Amniotic stem cell (primary cell): ENCODE measurements around the gene ITM2C.

Experiments used
- DNase-seq: peaks from one replicate; lab custom pipeline; 2025; lab: John Stamatoyannopoulos, UW

Gene ITM2C

GRCh38 chr2:230864605-230865306, at the start of gene ITM2C:
TSS of gene ITM2C (plus strand) at chr2:230864942. CDS start at chr2:230865026, 84 bp downstream.
- DNase-seq, result peak; percentile 32

DNA sequence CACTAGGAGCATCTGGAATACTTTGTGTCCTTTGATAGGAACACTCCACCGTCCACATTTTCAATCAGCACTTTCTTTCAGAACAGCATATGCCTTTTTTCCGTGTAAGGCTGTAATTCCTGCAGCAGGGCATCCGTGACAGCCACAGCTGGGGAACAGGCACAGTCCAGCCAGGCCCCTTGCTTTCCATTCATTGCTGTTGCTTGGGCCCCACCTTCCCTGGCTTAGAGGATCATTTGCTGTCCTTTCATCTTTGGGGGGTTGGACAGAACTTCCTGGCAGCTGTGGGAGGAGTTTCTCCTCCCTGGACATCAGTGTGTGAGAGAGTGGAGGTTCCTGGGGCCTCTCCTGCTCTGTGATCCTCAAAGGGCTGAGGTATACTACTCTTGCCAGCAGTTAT, 49.7 kb upstream of the ITM2C start:
- no peak for DNase-seq

GRCh38 chr2:230816735-230817134, 48.0 kb upstream of the ITM2C start:
- DNase-seq, result no peak

GRCh38 chr2:230819433-230819832, 45.3 kb upstream of the ITM2C start:
- DNase-seq, result no peak

DNA sequence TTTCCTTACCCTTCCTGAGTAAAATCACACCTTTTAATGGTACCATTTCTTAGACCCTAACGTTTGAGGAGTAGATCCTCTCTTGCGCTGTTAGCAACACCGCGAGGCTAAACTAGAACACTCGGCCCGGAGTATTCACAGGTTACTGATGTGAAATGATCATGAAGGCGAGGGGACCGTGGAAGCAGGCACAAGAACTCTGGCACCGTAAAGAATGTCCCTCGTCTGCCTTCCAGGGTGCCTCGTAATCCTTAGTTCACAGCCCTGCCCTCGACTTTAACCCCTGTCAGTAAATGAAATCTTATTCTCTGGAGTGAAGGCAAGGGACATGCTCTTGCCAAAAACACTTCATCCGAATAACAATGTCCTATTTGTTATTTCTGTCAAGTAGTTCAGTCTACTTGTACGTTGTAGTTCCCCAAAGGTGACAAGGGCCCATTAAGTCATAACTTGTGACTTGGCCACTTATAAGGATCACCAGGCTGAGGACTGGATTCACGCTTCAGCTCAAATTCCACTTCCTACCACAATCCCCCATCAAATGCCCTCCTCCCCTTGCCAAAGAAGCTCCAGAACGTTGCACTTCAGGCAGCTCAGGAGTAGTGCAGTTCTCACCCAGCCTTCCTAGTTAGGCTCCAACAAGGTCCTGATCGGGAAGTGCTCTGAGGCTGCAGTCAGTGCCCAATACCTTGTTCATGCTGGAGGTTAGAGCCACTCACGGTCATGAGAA, 43.3 kb upstream of the ITM2C start:
- no peak for DNase-seq

- DNase-seq, result no peak
These were observed 42.7 kb upstream of the ITM2C start for GRCh38 chr2:230821991-230822520.

DNA sequence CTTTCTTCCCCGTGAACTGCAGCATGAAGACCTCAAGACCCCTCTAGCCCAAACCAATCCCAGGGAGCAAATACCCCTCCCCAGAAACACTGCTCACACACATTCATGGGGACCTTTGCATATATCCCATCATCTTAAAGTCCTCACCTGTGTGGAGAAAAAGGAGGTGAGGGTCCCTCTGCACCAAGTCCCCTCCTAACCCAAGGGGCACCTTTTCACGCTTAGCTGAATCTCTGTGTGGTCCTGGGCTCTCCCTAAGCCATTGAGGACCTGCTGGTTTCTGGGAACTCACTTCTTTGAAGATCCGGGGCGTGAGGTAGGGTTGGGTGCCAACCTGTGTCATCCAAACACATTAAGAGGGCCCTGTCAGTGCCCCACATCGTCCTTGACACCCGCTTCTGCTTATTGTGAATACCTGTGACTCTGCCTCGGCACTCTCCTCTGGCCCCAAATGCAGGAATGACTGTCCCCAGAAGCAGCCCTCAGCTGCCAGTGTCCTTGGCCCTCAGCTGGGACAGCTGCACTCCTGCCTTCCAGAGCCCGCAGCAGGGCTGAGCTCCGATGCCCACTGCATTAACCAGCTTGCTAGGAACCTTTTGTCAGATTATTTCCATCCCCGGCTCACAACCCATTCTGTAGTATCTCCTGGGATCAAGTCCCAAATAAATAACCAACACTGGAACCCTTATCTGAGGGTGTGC, 41.3 kb upstream of the ITM2C start:
- no peak for DNase-seq

DNA sequence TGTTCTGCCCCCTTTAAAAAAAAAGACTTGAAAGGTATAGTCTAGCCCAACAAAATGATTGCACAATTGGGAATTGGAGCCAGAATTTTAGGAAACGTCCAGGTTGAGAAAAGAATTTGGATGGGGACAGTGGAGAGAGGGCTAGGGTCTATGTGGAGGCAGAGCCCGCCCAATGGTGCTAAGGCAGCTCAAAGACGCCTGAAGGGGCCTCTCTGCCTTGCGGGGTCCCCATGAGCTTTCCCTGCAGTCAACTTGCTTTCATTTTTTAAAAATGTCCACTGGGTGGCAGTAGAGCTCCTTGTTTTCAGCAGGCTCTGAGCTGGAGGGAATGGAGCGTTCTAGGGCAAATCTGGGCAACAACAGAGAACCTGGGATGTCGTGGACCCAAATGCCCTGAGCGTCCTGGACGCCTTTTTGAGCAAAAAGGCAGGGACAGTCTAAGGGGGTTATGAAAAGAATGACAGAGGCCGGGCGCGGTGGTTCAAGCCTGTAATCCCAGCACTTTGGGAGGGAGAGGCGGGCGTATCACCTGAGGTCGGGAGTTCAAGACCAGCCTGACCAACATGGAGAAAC, 40.2 kb upstream of the ITM2C start:
- peak; percentile 68 for DNase-seq

DNA sequence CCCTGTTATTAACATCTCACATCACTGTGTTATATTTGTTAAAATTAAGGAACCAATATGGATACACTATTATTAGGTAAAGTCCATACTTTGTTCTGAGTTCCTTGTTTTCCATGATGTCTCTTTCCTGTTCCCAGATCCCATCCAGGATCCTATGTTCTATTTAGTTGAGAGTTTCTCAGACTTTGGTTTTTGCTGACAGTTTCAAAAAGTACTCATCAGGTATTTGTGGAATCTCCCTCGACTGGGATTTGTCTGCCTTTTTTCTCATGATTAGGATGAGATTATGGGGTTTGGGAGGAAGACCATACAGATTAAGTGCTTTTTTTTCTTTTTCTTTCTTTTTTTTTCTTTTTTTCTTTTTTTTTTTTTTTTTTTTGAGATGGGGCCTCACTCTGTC, 39.4 kb upstream of the ITM2C start:
- DNase-seq, result no peak

DNA sequence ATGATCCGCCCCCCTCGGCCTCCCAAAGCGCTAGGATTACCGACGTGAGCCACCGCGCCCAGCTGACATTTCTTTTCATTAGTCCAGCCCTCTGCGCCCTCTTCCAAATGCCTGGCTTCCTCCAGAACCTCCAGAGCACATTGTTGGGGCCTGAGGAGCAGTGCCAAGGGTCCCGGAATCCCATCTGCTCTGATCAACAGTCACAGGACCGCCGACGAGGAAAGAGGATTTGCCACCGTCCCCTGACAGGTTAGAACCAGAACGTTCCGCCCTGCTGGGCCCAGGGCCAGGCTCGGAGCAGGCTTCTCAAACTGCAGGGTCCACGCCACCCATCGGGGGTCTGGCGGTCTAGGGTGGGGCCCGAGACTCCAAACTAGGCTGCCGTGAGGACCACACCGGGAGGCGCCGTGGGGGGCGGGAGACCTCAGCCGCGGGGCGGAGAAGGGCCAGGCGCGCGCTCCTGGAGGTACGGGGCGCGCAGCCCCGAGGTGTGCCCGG, 36.9 kb upstream of the ITM2C start:
- no peak for DNase-seq

GRCh38 chr2:230828272-230828961, 36.3 kb upstream of the ITM2C start:
- no peak for DNase-seq

GRCh38 chr2:230829293-230829692, 35.4 kb upstream of the ITM2C start:
- DNase-seq, result no peak

- no peak for DNase-seq
These were observed 34.8 kb upstream of the ITM2C start for GRCh38 chr2:230829959-230830358.

GRCh38 chr2:230830428-230830827, 34.3 kb upstream of the ITM2C start:
- no peak for DNase-seq

DNA sequence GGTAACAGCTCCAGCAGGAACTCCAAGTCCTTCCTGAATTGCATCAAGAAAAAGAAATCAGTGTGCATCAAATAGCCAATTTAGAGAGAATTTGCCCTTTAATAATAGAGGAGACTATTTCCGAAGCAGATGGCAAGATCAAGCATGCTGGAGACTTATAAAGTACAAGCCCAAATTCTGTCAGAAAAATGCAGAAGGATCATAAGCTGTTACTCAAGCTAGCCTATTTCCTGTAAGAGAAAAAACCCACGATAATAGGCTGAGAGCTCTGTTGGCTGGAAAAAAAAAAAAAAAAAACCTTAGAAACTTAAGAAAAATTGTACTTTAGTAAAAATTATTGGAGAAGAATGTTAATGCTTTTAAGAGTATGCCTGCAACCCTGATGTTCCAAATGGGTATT, 24.4 kb upstream of the ITM2C start:
- no peak for DNase-seq

GRCh38 chr2:230842473-230842872, 22.3 kb upstream of the ITM2C start:
- no peak for DNase-seq

- no peak for DNase-seq
These were observed 21.6 kb upstream of the ITM2C start for GRCh38 chr2:230843132-230843531.

DNA sequence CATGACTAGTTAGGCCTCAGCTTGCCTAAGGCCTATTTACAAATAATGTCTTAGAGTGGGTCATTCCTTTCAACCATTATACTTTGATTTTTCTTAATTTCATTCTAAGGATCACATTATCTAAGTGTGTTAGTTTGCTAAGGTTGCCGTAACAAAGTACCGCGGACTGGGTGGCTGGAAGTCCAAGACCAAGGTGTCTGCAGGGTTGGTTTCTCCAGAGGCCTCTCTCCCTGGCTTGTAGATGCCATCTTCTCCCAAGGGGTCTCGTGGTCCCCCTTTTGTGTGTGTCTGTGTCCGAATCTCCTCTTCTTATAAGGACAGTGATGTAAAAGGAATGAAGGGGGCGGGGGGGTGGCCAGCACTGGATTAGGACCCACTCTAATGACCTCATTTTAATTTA, 18.4 kb upstream of the ITM2C start:
- DNase-seq, result no peak

- peak; percentile 61 for DNase-seq
These were observed 16.8 kb upstream of the ITM2C start for GRCh38 chr2:230847883-230848388.

GRCh38 chr2:230849633-230850357, 14.9 kb upstream of the ITM2C start:
- no peak for DNase-seq

- no peak for DNase-seq
These were observed 14.4 kb upstream of the ITM2C start for GRCh38 chr2:230850358-230850658.
